HepG2 (cell line): ENCODE measurements around the gene INTS12. TPM values are rescaled to one million over a fixed set of nuclear protein-coding genes. Genes with fewer than 3 reads are reported as not detected.

Experiments used
- AKAP8 ChIP-seq: sonication (generic); formaldehyde crosslinking; IDR thresholded peaks from 2 replicates; pipeline ENCODE4 v1.5.1; 2020; ENCODE audit warnings: mild to moderate bottlenecking, missing genetic modification reagents
- CSRNP1 ChIP-seq: sonication (generic); formaldehyde crosslinking; IDR thresholded peaks from 2 replicates; pipeline ENCODE4 v1.8.1; 2023; ENCODE audit warnings: mild to moderate bottlenecking, missing genetic modification reagents
- DPF2 ChIP-seq: sonication (generic); formaldehyde crosslinking; IDR thresholded peaks from 2 replicates; pipeline ENCODE4 v1.4.0; 2020; ENCODE audit warnings: mild to moderate bottlenecking, low read depth, missing genetic modification reagents, borderline replicate concordance
- HNRNPK ChIP-seq: fragments of 200-400 bp; formaldehyde crosslinking; IDR thresholded peaks from 2 replicates; pipeline ENCODE4 v1.6.1; 2018; ENCODE audit warnings: low read length, low read depth, moderate library complexity, mild to moderate bottlenecking; ENCODE audit not compliant: poor library complexity, severe bottlenecking
- MEIS2 ChIP-seq: sonication (generic); formaldehyde crosslinking; IDR thresholded peaks from 2 replicates; pipeline ENCODE4 v1.9.0; 2021; ENCODE audit warnings: mild to moderate bottlenecking, missing genetic modification reagents
- MXD1 ChIP-seq: sonication (generic); formaldehyde crosslinking; IDR thresholded peaks from 2 replicates; pipeline ENCODE4 v1.4.0; 2020; ENCODE audit warnings: mild to moderate bottlenecking, missing genetic modification reagents
- NFKBIZ ChIP-seq: IDR thresholded peaks from 2 replicates; pipeline ENCODE4 v1.6.1; 2018; ENCODE audit warnings: missing genetic modification reagents, missing compliant biosample characterization
- NFYB ChIP-seq: sonication (generic); formaldehyde crosslinking; IDR thresholded peaks from 2 replicates; pipeline ENCODE4 v1.4.0; 2020; ENCODE audit warnings: missing genetic modification reagents
- POGK ChIP-seq: sonication (generic); formaldehyde crosslinking; conservative IDR thresholded peaks from 2 replicates; pipeline ENCODE4 v1.8.0; 2022; ENCODE audit warnings: mild to moderate bottlenecking, moderate library complexity, missing genetic modification reagents
- POLR2AphosphoS2 ChIP-seq: IDR thresholded peaks from 2 replicates; pipeline ENCODE4 v1.6.1; 2011; ENCODE audit warnings: low read depth, low read length, improper control_type of control experiment
- RBAK ChIP-seq: sonication (generic); formaldehyde crosslinking; IDR thresholded peaks from 2 replicates; pipeline ENCODE4 v1.5.1; 2020; ENCODE audit warnings: mild to moderate bottlenecking, missing genetic modification reagents
- SYNCRIP ChIP-seq: fragments of 200-400 bp; formaldehyde crosslinking; IDR thresholded peaks from 2 replicates; pipeline ENCODE4 v1.6.1; 2018; ENCODE audit warnings: mild to moderate bottlenecking, low read depth, low read length; ENCODE audit not compliant: insufficient read depth
- TGIF2 ChIP-seq: IDR thresholded peaks from 2 replicates; pipeline ENCODE4 v1.6.1; 2016; ENCODE audit warnings: control low read depth, missing compliant biosample characterization
- TSC22D2 ChIP-seq: sonication (generic); formaldehyde crosslinking; IDR thresholded peaks from 2 replicates; pipeline ENCODE4 v1.5.1; 2020; ENCODE audit warnings: missing genetic modification reagents, mild to moderate bottlenecking, borderline replicate concordance
- ZNF17 ChIP-seq: sonication (generic); formaldehyde crosslinking; IDR thresholded peaks from 2 replicates; pipeline ENCODE4 v1.5.0; 2020; ENCODE audit warnings: mild to moderate bottlenecking, missing genetic modification reagents
- ZNF263 ChIP-seq: sonication (generic); formaldehyde crosslinking; IDR thresholded peaks from 2 replicates; pipeline ENCODE4 v1.4.0; 2020; ENCODE audit warnings: missing genetic modification reagents
- ZNF296 ChIP-seq: sonication (generic); formaldehyde crosslinking; conservative IDR thresholded peaks from 2 replicates; pipeline ENCODE4 v1.5.0; 2020; ENCODE audit warnings: mild to moderate bottlenecking, missing genetic modification reagents
- ZNF333 ChIP-seq: sonication (generic); formaldehyde crosslinking; IDR thresholded peaks from 2 replicates; pipeline ENCODE4 v1.4.0; 2020; ENCODE audit warnings: mild to moderate bottlenecking, missing genetic modification reagents, borderline replicate concordance
- ZNF567 ChIP-seq: sonication (generic); formaldehyde crosslinking; IDR thresholded peaks from 2 replicates; pipeline ENCODE4 v1.8.1; 2023; ENCODE audit warnings: mild to moderate bottlenecking, missing genetic modification reagents, borderline replicate concordance
- ZNF720 ChIP-seq: sonication (generic); formaldehyde crosslinking; IDR thresholded peaks from 2 replicates; pipeline ENCODE4 v1.4.0; 2020; ENCODE audit warnings: missing genetic modification reagents
- ZXDC ChIP-seq: sonication (generic); formaldehyde crosslinking; IDR thresholded peaks from 2 replicates; pipeline ENCODE4 v1.5.0; 2020; ENCODE audit warnings: mild to moderate bottlenecking, missing genetic modification reagents
- polyA plus RNA-seq, 8 experiments: library from polyadenylated mRNA; depleted of rRNA in 3 of 8; stranded (reverse) in 7 of 8; unstranded in 1 of 8; fragments of >200 nt; fragmentation: Illumina TruSeq in 4 of 8; extraction: Trizol in 4 of 8; gene quantifications; 2 replicates each; pipeline versions ENCODE4 v1.2.1 to v1.2.3, GENCODE V29; 2011 to 2016; ENCODE audit warnings: low read depth in 4 of 8, missing spikeins in 1 of 8, mixed read lengths in 1 of 8; ENCODE audit not compliant: insufficient read depth in 1 of 8
- total RNA-seq, 5 experiments: library from RNA; depleted of rRNA; stranded (reverse); fragments of >200 nt; fragmentation: Illumina TruSeq; extraction: Trizol; gene quantifications; 2 replicates each; pipeline ENCODE4 v1.2.3, GENCODE V29; 2016; ENCODE audit warnings: low read depth in 1 of 5

The INTS12 gene
- total and polyA plus RNA-seq, 2 of the 13 experiments (the other 11 are each of a cell fraction or from before 2014, with no cell fraction given), result 20.2 to 21.1 TPM

- TF ChIP-seq ZXDC (CRISPR knock-in tag) (peak; percentile 88), MEIS2 (CRISPR knock-in tag) (peak; percentile 87; the same call in 1 of the 2 replicates), TGIF2 (CRISPR knock-in tag) (peak; percentile 96), ZNF720 (peak; percentile 91; the same call in 1 of the 2 replicates), SYNCRIP (no peak), ZNF263 (CRISPR knock-in tag) (peak; percentile 32; the same call in 1 of the 2 replicates), ZNF333 (CRISPR knock-in tag) (peak; percentile 76; the same call in 1 of the 2 replicates), DPF2 (CRISPR knock-in tag) (no peak), HNRNPK (no peak), MXD1 (CRISPR knock-in tag) (peak; percentile 86), AKAP8 (CRISPR knock-in tag) (peak; percentile 86; the same call in 1 of the 2 replicates), CSRNP1 (CRISPR knock-in tag) (peak; percentile 85), POGK (peak; percentile 99), NFKBIZ (CRISPR knock-in tag) (peak; percentile 94), POLR2AphosphoS2 (no peak), ZNF17 (no peak), NFYB (peak; percentile 45), ZNF567 (CRISPR knock-in tag) (no peak), ZNF296 (CRISPR knock-in tag) (no peak), RBAK (CRISPR knock-in tag) (no peak), TSC22D2 (CRISPR knock-in tag) (peak; percentile 97)
Observed at GRCh38 chr4:105708181-105709080, at the start of gene INTS12, which contains the start of gene GSTCD (continued).
